ENCODE results near the gene SHISA5.

SHISA5 gene

DNA sequence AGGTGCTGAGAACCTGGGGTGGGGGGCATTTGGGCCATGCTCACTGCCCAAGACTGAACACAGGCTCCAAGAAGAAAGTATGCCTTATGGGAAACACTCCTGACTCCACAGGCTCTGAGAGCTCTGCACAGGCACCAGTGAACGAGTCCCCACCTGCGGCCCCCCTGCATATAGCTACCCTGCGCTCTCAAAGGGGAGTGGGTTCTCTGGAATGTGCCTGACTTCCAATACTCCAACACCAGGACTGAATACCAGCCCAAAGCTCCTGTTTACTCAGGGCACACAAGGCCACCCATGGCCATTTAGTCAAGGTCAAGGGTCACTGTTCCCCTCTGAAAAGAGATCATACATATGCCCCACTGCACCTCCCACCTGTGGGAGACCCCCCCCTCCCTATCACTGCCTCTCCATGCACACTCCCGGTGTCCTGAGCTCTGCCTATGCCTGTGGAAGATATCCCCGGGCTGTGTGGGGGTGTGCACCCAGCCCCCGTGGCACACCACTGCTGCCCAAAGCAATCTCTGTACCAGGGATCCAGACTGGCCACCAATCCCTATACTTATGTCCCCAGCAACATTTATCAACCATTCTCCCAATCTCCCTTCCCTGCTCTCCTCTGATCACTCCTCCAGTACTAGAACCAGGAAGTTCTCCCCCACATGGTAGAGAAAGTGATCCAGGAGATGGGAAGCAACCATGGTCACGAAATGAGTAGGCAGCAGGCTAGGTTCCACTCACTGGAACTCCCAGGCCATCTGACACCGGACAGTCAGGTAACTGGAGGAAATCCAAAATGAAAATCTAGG is 72.5 kb downstream of the SHISA5 start:
- no peak for DNase-seq (ENCODE audit: low read depth, low spot score)

DNA sequence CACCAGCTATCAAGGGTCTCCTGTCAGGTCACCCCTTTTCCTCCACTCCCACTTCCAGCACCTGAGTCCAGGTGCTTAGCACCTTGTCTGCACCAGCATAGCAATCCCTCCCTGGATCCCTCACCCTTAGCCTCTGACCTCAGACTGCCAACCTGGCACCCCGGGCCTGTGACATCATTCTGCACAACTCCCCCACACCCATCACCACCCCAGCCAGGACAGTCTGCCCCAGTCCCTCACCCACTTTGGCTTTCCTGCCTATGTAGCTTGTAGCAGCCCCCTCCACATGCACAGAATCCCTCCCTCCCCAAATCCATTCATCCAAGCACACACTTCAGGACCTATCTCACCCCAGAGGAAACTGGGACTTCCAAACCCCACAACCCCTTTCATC is 73.3 kb downstream of the SHISA5 start:
- DNase-seq (ENCODE audit: low read depth, low spot score): no peak

- DNase-seq (ENCODE audit: low read depth, low spot score): no peak
Measured at GRCh38 chr3:48429960-48430707, 73.8 kb downstream of the SHISA5 start, which contains the start of gene PLXNB1. TSS of gene PLXNB1 (minus strand) at chr3:48430086. CDS start at chr3:48424611, 5,475 bp downstream.

DNA sequence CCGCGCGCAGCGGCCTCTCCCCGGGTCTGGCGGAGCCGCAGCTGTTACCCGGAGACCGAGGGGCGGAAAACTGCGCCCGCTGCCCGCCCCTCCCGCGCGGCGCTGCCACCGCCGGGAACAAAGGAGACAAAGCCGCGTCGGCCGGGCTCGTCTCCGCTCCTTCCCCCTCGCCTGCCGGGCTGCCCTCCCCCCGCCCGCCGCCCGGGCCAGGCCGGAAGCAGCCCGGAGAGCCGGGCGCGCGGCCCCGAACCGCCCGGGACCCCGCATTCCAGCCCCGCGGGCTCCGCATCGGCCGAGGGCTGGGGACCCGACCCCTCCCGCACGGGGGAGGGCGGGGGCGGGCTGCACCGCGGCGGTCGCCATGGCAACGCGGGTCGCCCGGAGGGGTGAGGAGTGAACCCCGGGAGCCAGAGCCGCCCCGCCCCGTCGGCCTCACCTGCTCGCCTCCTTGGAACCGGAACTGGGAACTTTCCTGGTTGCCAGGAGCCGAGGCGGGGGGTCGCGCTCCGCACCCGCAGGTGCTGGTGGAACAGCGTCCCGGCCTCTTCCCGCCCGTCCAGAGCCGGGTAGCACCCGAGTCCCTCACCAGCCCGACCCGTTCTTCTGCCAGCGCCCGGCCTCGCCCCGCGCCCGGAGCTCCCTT is 74.5 kb downstream of the SHISA5 start:
- DNase-seq (ENCODE audit: low read depth, low spot score): no peak

- no peak for DNase-seq (ENCODE audit: low read depth, low spot score)
Measured at GRCh38 chr3:48428572-48429316, 75.2 kb downstream of the SHISA5 start.

- no peak for DNase-seq (ENCODE audit: low read depth, low spot score)
Measured at GRCh38 chr3:48428088-48428571, 75.8 kb downstream of the SHISA5 start.

GRCh38 chr3:48427630-48427962 is 76.4 kb downstream of the SHISA5 start:
- no peak for DNase-seq (ENCODE audit: low read depth, low spot score)

GRCh38 chr3:48426944-48427629 is 76.9 kb downstream of the SHISA5 start:
- DNase-seq (ENCODE audit: low read depth, low spot score): no peak

DNA sequence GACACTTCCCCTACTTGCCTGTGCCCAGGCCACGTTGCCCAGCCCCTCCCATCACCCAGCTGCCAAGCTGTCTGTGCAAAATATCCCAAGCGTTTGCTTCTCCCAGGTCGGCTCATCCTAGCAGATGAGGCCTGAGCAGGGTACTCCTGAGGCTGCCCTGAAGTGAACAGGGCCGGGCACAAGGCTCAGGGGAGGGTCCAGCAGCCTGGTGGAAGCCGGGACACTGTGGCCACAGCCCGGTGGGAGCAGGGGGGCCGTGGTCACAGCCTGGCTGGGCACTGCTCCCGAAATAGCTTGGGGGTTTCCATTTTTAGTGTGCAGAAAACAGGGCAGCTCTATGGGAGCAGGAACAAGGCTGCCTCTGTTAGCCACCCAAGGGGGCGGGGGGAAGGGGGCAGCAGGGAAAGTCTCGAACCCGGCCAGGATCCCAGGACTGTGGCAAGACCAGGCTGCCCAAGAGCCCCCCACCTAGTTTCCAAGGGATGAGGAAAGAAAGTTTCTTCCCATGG is 77.5 kb downstream of the SHISA5 start:
- DNase-seq (ENCODE audit: low read depth, low spot score): no peak

DNA sequence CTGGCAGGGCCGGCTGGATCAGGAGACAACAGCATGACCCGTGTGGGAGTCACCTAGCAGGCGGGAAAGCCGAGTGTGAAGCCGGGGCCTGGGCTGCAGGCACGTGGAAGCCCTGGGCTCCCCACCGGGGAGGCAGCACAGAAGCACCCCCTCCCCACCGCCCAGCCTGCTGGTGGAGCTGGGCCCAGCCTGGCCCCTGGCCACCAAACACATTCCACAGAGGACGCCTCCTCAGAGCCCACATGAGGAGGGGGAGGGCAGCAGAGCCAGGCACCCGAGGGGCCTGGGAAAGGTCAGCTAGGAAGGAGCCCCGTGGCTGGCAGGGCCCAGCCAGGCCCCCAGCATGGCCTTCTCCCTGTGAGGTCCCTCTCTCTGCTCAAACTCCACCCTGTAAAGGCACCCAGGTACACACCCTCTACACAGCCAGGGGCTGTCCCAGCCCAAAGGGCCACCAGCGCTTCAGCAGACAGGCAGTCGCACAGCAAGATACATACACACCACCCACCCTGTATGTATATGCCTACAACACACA is 78.6 kb downstream of the SHISA5 start:
- DNase-seq (ENCODE audit: low read depth, low spot score): no peak

DNA sequence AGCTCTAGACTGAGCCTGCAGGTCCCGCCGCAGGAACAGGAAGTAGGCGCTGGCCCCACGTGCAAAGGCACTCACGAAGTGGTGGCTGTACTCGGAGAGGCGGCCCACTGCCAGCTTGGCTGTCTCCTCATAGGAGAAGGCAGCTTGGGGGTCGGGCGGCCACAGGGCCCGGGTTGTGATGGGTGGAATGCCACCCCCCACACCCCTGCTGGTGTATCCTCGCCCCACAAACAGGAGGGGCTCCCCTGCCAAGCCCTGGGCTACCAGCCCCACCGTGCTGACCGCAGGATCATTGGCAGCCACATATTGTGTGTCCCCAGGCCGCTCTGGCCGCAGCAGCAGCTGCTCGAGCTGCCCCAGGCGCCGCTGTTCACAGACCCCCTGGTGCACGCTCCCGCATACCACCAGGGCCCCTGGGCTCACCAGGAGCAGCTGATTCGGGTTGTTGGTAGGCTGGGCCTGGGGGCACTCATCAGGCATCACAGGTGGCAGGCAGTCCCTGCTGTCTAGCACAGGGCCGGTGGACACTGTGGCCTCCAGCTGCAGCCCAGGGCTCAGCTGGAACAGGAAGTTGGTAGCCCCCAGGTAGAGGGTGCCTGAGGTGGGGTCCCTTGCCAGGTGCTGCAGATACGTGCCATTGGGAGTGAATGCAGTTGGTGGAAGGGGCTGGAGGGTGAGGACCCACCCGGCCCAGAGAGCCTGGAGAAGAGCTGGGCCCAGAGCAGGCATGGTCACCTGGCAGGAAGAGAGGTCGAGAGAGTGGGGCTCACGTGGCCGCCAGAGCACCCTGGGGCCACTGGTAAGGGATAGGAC is 79.9 kb downstream of the SHISA5 start:
- no peak for DNase-seq (ENCODE audit: low read depth, low spot score)

GRCh38 chr3:48423241-48423882 is 80.6 kb downstream of the SHISA5 start:
- DNase-seq (ENCODE audit: low read depth, low spot score): no peak

DNA sequence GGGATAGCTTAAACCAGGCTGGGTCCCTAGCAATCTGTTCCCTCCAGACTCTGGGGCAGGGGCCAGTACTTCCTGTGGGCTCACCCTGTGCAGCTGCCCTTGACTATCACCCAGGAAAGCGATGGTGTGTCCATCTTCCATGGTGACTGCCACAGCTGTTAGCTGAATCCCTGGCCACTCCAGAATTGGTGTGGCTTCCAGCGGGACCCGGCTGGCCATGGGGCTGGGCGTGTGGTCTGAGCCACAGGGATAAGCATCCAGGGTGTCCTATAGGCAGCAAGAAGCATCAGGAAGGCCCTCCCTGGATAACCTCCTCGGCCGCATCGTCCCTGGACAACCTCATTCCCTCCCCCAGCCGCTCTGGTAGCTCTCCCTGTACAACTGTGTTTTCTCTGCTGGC is 81.3 kb downstream of the SHISA5 start:
- no peak for DNase-seq (ENCODE audit: low read depth, low spot score)

GRCh38 chr3:48422272-48422671 is 81.7 kb downstream of the SHISA5 start:
- no peak for DNase-seq (ENCODE audit: low read depth, low spot score)

- DNase-seq (ENCODE audit: low read depth, low spot score): no peak
Measured at GRCh38 chr3:48420561-48420960, 83.4 kb downstream of the SHISA5 start.

- DNase-seq (ENCODE audit: low read depth, low spot score): no peak
Measured at GRCh38 chr3:48419597-48419996, 84.4 kb downstream of the SHISA5 start.

DNA sequence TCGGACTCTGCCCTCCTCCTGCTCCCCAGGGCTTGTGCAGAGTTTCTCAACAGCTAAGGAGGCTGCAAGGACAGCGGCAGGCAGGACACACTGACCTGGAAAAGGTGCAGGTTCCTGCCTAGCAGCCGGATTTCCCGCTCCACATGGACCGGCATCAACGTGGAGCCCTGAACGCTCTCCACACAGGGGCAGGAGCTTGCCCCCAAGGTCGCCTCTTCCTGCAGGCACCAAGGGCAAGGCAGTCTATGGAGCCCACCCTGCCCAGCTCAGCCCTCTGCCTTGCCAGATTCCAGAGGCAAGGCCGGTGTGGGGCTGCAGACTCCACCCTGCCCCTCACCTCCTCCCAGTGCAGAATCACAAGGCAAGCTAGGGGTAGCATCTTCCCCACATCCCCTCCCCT is 84.8 kb downstream of the SHISA5 start:
- DNase-seq (ENCODE audit: low read depth, low spot score): no peak

GRCh38 chr3:48418651-48419050 is 85.3 kb downstream of the SHISA5 start:
- no peak for DNase-seq (ENCODE audit: low read depth, low spot score)

GRCh38 chr3:48418140-48418539 is 85.8 kb downstream of the SHISA5 start:
- DNase-seq (ENCODE audit: low read depth, low spot score): no peak
